HepG2 (cell line): ENCODE measurements around the gene MT1M. TPM values are rescaled to one million over a fixed set of nuclear protein-coding genes. Genes with fewer than 3 reads are reported as not detected.

ENCODE experiments used
- CHD2 ChIP-seq: IDR thresholded peaks from 2 replicates; pipeline ENCODE4 v1.6.1; 2011; ENCODE audit warnings: low read depth, low read length, improper control_type of control experiment
- ERF ChIP-seq: IDR thresholded peaks from 2 replicates; pipeline ENCODE4 v1.6.1; 2018; ENCODE audit warnings: missing biosample characterization, missing genetic modification reagents
- NR2F1 ChIP-seq, 2 experiments: fragments of 450-650 bp in 1 of 2; formaldehyde crosslinking in 1 of 2; IDR thresholded peaks; 2 replicates each; pipeline versions ENCODE4 v1.5.0 to v1.6.1; 2016 to 2020; ENCODE audit warnings: mild to moderate bottlenecking in 1 of 2, missing compliant biosample characterization in 1 of 2, missing genetic modification reagents in 1 of 2, moderate library complexity in 1 of 2
- PHF5A ChIP-seq: IDR thresholded peaks from one replicate; pipeline ENCODE4 v1.6.1; 2018; ENCODE audit warnings: low read depth, missing genetic modification reagents; ENCODE audit not compliant: unreplicated experiment
- RORA ChIP-seq: sonication (generic); formaldehyde crosslinking; IDR thresholded peaks from 2 replicates; pipeline ENCODE4 v1.5.0; 2020; ENCODE audit warnings: mild to moderate bottlenecking, missing genetic modification reagents, moderate library complexity
- TAF15 ChIP-seq: fragments of 200-400 bp; formaldehyde crosslinking; IDR thresholded peaks from one replicate; pipeline ENCODE4 v1.6.1; 2018; ENCODE audit warnings: mild to moderate bottlenecking, low read depth, low read length; ENCODE audit not compliant: poor library complexity, severe bottlenecking
- ZFP36 ChIP-seq: fragments of 150-350 bp; IDR thresholded peaks from 2 replicates; pipeline ENCODE4 v1.6.1; 2018; ENCODE audit warnings: borderline replicate concordance, low read length, low read depth; ENCODE audit not compliant: partially characterized antibody
- ZFP36L2 ChIP-seq: sonication (generic); formaldehyde crosslinking; IDR thresholded peaks from 2 replicates; pipeline ENCODE4 v1.4.0; 2020; ENCODE audit warnings: missing genetic modification reagents
- ZFP37 ChIP-seq: sonication (generic); formaldehyde crosslinking; IDR thresholded peaks from 2 replicates; pipeline ENCODE4 v1.4.0; 2020; ENCODE audit warnings: missing genetic modification reagents, borderline replicate concordance
- ZNF20 ChIP-seq: sonication (generic); formaldehyde crosslinking; IDR thresholded peaks from 2 replicates; pipeline ENCODE4 v1.4.0; 2020; ENCODE audit warnings: mild to moderate bottlenecking, moderate library complexity, missing genetic modification reagents
- ZNF549 ChIP-seq: sonication (generic); formaldehyde crosslinking; IDR thresholded peaks from 2 replicates; pipeline ENCODE4 v1.5.0; 2020; ENCODE audit warnings: missing genetic modification reagents
- ZNF788 ChIP-seq: sonication (generic); formaldehyde crosslinking; IDR thresholded peaks from 2 replicates; pipeline ENCODE4 v1.5.0; 2020; ENCODE audit warnings: mild to moderate bottlenecking, missing genetic modification reagents, borderline replicate concordance
- ZSCAN12 ChIP-seq: sonication (generic); formaldehyde crosslinking; IDR thresholded peaks from 2 replicates; pipeline ENCODE4 v1.9.0; 2021; ENCODE audit warnings: mild to moderate bottlenecking, missing genetic modification reagents
- polyA plus RNA-seq, 8 experiments: library from polyadenylated mRNA; depleted of rRNA in 3 of 8; stranded (reverse) in 7 of 8; unstranded in 1 of 8; fragments of >200 nt; fragmentation: Illumina TruSeq in 4 of 8; extraction: Trizol in 4 of 8; gene quantifications; 2 replicates each; pipeline versions ENCODE4 v1.2.1 to v1.2.3, GENCODE V29; 2011 to 2016; ENCODE audit warnings: low read depth in 4 of 8, missing spikeins in 1 of 8, mixed read lengths in 1 of 8; ENCODE audit not compliant: insufficient read depth in 1 of 8
- total RNA-seq, 5 experiments: library from RNA; depleted of rRNA; stranded (reverse); fragments of >200 nt; fragmentation: Illumina TruSeq; extraction: Trizol; gene quantifications; 2 replicates each; pipeline ENCODE4 v1.2.3, GENCODE V29; 2016; ENCODE audit warnings: low read depth in 1 of 5
- TF ChIP-seq, protein P1 (sequence below): sonication (generic); formaldehyde crosslinking; IDR thresholded peaks from one replicate; pipeline ENCODE4 v1.5.1; 2020; ENCODE audit warnings: mild to moderate bottlenecking, missing genetic modification reagents; ENCODE audit errors: not compliant biosample characterization
- TF ChIP-seq, protein P2 (sequence below): IDR thresholded peaks from 2 replicates; pipeline ENCODE4 v1.4.0; 2020; ENCODE audit warnings: mild to moderate bottlenecking, missing genetic modification reagents
- TF ChIP-seq, protein P3 (sequence below): sonication (generic); formaldehyde crosslinking; IDR thresholded peaks from 2 replicates; pipeline ENCODE4 v1.4.0; 2020; ENCODE audit warnings: missing genetic modification reagents; ENCODE audit errors: not compliant biosample characterization
- TF ChIP-seq, protein P4 (sequence below): sonication (generic); formaldehyde crosslinking; IDR thresholded peaks from 2 replicates; pipeline ENCODE4 v1.4.0; 2020; ENCODE audit warnings: low read depth, mild to moderate bottlenecking, missing genetic modification reagents

The MT1M gene
- total and polyA plus RNA-seq, 2 of the 13 experiments (the other 11 are each of a cell fraction or from before 2014, with no cell fraction given): 4.6 TPM; not detected in 1

DNA sequence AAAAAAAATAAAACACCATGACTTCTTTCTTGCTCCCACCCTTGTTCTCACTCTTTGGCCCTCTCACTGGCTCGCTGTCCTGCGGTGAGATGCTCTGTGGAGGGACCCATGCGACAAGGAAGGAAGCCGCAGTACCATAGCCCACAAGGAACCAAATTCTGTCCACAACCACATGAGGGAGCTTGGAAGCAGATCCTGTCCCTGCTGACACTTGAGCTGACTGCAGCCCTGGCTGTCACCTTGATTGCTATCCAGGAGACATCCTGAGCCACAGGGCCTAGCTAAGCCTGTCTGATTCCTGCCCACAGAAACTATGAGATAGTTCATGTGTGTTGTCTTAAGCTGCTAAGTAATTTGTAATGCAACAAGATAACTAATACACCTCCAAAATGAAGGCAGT is 28.9 kb upstream of the MT1M start (continued):
- TF ChIP-seq, protein P1, sequence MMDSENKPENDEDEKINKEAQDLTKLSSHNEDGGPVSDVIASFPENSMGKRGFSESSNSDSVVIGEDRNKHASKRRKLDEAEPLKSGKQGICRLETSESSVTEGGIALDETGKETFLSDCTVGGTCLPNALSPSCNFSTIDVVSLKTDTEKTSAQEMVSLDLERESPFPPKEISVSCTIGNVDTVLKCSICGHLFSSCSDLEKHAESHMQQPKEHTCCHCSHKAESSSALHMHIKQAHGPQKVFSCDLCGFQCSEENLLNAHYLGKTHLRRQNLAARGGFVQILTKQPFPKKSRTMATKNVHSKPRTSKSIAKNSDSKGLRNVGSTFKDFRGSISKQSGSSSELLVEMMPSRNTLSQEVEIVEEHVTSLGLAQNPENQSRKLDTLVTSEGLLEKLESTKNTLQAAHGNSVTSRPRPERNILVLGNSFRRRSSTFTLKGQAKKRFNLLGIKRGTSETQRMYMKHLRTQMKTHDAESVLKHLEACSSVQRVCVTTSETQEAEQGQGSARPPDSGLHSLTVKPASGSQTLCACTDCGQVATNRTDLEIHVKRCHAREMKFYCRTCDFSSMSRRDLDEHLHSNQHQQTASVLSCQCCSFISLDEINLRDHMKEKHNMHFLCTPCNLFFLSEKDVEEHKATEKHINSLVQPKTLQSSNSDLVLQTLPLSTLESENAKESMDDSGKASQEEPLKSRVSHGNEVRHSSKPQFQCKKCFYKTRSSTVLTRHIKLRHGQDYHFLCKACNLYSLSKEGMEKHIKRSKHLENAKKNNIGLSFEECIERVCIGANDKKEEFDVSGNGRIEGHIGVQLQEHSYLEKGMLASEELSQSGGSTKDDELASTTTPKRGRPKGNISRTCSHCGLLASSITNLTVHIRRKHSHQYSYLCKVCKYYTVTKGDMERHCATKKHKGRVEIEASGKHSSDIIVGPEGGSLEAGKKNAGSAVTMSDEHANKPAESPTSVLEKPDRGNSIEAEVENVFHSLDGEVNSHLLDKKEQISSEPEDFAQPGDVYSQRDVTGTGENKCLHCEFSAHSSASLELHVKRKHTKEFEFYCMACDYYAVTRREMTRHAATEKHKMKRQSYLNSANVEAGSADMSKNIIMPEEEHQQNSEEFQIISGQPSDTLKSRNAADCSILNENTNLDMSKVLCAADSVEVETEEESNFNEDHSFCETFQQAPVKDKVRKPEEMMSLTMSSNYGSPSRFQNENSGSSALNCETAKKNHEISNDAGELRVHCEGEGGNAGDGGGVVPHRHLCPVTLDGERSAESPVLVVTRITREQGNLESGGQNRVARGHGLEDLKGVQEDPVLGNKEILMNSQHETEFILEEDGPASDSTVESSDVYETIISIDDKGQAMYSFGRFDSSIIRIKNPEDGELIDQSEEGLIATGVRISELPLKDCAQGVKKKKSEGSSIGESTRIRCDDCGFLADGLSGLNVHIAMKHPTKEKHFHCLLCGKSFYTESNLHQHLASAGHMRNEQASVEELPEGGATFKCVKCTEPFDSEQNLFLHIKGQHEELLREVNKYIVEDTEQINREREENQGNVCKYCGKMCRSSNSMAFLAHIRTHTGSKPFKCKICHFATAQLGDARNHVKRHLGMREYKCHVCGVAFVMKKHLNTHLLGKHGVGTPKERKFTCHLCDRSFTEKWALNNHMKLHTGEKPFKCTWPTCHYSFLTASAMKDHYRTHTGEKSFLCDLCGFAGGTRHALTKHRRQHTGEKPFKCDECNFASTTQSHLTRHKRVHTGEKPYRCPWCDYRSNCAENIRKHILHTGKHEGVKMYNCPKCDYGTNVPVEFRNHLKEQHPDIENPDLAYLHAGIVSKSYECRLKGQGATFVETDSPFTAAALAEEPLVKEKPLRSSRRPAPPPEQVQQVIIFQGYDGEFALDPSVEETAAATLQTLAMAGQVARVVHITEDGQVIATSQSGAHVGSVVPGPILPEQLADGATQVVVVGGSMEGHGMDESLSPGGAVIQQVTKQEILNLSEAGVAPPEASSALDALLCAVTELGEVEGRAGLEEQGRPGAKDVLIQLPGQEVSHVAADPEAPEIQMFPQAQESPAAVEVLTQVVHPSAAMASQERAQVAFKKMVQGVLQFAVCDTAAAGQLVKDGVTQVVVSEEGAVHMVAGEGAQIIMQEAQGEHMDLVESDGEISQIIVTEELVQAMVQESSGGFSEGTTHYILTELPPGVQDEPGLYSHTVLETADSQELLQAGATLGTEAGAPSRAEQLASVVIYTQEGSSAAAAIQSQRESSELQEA (CRISPR knock-in tag): no peak
- TF ChIP-seq, protein P2, sequence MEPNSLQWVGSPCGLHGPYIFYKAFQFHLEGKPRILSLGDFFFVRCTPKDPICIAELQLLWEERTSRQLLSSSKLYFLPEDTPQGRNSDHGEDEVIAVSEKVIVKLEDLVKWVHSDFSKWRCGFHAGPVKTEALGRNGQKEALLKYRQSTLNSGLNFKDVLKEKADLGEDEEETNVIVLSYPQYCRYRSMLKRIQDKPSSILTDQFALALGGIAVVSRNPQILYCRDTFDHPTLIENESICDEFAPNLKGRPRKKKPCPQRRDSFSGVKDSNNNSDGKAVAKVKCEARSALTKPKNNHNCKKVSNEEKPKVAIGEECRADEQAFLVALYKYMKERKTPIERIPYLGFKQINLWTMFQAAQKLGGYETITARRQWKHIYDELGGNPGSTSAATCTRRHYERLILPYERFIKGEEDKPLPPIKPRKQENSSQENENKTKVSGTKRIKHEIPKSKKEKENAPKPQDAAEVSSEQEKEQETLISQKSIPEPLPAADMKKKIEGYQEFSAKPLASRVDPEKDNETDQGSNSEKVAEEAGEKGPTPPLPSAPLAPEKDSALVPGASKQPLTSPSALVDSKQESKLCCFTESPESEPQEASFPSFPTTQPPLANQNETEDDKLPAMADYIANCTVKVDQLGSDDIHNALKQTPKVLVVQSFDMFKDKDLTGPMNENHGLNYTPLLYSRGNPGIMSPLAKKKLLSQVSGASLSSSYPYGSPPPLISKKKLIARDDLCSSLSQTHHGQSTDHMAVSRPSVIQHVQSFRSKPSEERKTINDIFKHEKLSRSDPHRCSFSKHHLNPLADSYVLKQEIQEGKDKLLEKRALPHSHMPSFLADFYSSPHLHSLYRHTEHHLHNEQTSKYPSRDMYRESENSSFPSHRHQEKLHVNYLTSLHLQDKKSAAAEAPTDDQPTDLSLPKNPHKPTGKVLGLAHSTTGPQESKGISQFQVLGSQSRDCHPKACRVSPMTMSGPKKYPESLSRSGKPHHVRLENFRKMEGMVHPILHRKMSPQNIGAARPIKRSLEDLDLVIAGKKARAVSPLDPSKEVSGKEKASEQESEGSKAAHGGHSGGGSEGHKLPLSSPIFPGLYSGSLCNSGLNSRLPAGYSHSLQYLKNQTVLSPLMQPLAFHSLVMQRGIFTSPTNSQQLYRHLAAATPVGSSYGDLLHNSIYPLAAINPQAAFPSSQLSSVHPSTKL (CRISPR knock-in tag): peak; percentile 63
- TF ChIP-seq, protein P3, sequence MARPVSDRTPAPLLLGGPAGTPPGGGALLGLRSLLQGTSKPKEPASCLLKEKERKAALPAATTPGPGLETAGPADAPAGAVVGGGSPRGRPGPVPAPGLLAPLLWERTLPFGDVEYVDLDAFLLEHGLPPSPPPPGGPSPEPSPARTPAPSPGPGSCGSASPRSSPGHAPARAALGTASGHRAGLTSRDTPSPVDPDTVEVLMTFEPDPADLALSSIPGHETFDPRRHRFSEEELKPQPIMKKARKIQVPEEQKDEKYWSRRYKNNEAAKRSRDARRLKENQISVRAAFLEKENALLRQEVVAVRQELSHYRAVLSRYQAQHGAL (CRISPR knock-in tag): no peak
- TF ChIP-seq TAF15: no peak
- no peak for TF ChIP-seq ZSCAN12
- no peak for TF ChIP-seq CHD2
- no peak for TF ChIP-seq ZFP37 (CRISPR knock-in tag)
- TF ChIP-seq, protein P4, sequence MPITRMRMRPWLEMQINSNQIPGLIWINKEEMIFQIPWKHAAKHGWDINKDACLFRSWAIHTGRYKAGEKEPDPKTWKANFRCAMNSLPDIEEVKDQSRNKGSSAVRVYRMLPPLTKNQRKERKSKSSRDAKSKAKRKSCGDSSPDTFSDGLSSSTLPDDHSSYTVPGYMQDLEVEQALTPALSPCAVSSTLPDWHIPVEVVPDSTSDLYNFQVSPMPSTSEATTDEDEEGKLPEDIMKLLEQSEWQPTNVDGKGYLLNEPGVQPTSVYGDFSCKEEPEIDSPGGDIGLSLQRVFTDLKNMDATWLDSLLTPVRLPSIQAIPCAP: no peak
- TF ChIP-seq ZFP36L2 (CRISPR knock-in tag): no peak
- TF ChIP-seq PHF5A (CRISPR knock-in tag): no peak
- 0 out of 2 replicates have a peak, but pooled peaks have one; percentile 12 for TF ChIP-seq ZNF788
- TF ChIP-seq ZNF549 (CRISPR knock-in tag): no peak
- no peak for TF ChIP-seq ZFP36
- TF ChIP-seq NR2F1 (CRISPR knock-in tag; IDR thresholded peaks at IDR 0.05): no peak
- no peak for TF ChIP-seq ERF
- TF ChIP-seq RORA: no peak
- TF ChIP-seq ZNF20: no peak
